WTC11 (cell line): Measurements from ENCODE around the gene GRAMD4.

Source experiments
- CREB1 ChIP-seq: sonication (generic); formaldehyde crosslinking; IDR thresholded peaks from 2 replicates; pipeline ENCODE4 v1.8.0; 2023; ENCODE audit warnings: mild to moderate bottlenecking, missing genetic modification reagents
- CTCF ChIP-seq: fragments of 200-600 bp; IDR thresholded peaks from 2 replicates; pipeline ENCODE4 v1.8.0; 2022; ENCODE audit warnings: antibody characterized with exemption
- E2F4 ChIP-seq: sonication (generic); formaldehyde crosslinking; IDR thresholded peaks from 2 replicates; pipeline ENCODE4 v1.8.1; 2022; ENCODE audit warnings: low read depth, mild to moderate bottlenecking, moderate library complexity, missing genetic modification reagents, borderline replicate concordance
- E2F5 ChIP-seq: sonication (generic); formaldehyde crosslinking; IDR thresholded peaks from 2 replicates; pipeline ENCODE4 v1.8.1; 2022; ENCODE audit warnings: mild to moderate bottlenecking, moderate library complexity, missing genetic modification reagents
- FOXP1 ChIP-seq: sonication (generic); formaldehyde crosslinking; IDR thresholded peaks from 2 replicates; pipeline ENCODE4 v1.8.0; 2022; ENCODE audit warnings: missing genetic modification reagents, mild to moderate bottlenecking, moderate library complexity, borderline replicate concordance
- GTF2I ChIP-seq: fragments of 250-450 bp; sonication (Bioruptor Pico); conservative IDR thresholded peaks from 2 replicates; pipeline ENCODE4 v1.4.0; 2021; ENCODE audit warnings: mild to moderate bottlenecking
- IRF1 ChIP-seq: sonication (generic); formaldehyde crosslinking; IDR thresholded peaks from 2 replicates; pipeline ENCODE4 v1.8.0; 2023; ENCODE audit warnings: missing genetic modification reagents
- JAZF1 ChIP-seq: fragments of 250-450 bp; sonication (Bioruptor Pico); IDR thresholded peaks from 2 replicates; pipeline ENCODE4 v1.9.0; 2021; ENCODE audit warnings: moderate library complexity, mild to moderate bottlenecking, inconsistent platforms
- MAX ChIP-seq: sonication (generic); formaldehyde crosslinking; IDR thresholded peaks from 2 replicates; pipeline ENCODE4 v1.8.0; 2022; ENCODE audit warnings: mild to moderate bottlenecking, missing genetic modification reagents
- NFE2L1 ChIP-seq: sonication (generic); formaldehyde crosslinking; IDR thresholded peaks from 2 replicates; pipeline ENCODE4 v1.8.1; 2023; ENCODE audit warnings: missing genetic modification reagents
- TCF7 ChIP-seq: sonication (generic); formaldehyde crosslinking; IDR thresholded peaks from 2 replicates; pipeline ENCODE4 v1.8.0; 2022; ENCODE audit warnings: mild to moderate bottlenecking, low read depth, missing genetic modification reagents, moderate library complexity
- USF2 ChIP-seq: sonication (generic); formaldehyde crosslinking; IDR thresholded peaks from 2 replicates; pipeline ENCODE4 v1.8.1; 2023; ENCODE audit warnings: mild to moderate bottlenecking, missing genetic modification reagents, moderate library complexity

GRCh38 chr22:46632646-46633249, 12.6 kb downstream of the GRAMD4 start:
- TF ChIP-seq CTCF (no peak), FOXP1 (CRISPR knock-in tag) (no peak), GTF2I (CRISPR knock-in tag) (no peak), IRF1 (CRISPR knock-in tag) (no peak), JAZF1 (no peak), CREB1 (CRISPR knock-in tag) (no peak), E2F4 (CRISPR knock-in tag) (no peak), NFE2L1 (CRISPR knock-in tag) (no peak), USF2 (CRISPR knock-in tag) (no peak), MAX (CRISPR knock-in tag) (no peak), TCF7 (CRISPR knock-in tag) (no peak), E2F5 (CRISPR knock-in tag) (no peak)
